CD4-positive, alpha-beta T cell treated with Interleukin-2 at 100 ng/mL for 4 hours (primary cell): ENCODE measurements around the gene XPR1.

Experiments
- DNase-seq: peaks from one replicate; pipeline ENCODE4 v3.0.0-alpha.2; 2020; ENCODE audit warnings: low spot score

XPR1 gene

GRCh38 chr1:180615493-180616290 lies 16.1 kb upstream of the XPR1 start:
- DNase-seq: no peak

DNA sequence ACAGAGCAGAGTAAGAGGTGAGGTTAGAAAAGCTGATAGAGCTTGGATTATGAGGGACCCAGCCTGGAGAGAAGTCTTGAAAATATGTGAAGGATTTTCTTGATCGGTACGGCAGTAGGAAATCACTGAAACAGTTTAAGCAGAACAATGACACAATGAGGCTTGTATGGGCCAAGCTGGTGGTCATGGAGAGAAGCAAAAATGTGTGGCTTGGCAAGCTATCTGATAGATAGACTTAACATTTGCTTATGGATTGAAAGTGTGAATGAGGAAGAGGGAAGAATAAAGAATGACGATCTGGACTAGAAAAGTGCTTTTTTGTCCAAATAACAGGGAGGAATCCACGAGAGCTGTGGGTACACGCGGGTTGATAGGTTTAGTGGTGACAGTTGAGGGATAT lies 15.4 kb upstream of the XPR1 start:
- no peak for DNase-seq

DNA sequence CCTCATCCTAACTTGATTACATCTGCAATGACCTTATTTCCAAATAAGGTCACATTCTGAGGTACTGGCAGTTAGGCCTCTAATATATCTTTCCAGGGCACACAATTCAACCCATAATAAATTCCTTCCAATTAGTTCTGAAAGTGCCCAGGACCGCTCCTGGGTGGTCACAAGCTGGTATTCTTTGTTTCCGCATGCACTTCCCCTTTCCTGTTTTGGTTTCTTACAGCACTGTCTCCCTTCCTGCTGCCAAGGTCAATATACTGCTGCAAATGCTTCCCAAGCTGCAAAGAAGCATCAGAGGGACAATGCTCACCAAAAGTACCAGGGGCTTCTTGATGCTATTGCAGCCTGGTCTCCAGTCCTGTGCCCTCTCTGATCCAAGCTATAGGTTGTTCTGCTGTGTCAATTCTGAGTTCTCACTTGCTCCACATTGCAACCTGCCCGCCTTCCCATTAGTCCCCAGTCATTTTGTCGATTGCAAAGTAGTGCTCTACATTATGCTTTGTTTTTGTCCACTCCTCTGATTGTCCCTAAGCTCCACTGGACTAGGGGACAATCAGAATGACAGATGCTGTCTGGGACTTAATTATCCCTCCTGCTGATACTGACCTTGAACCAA lies 13.9 kb upstream of the XPR1 start:
- no peak for DNase-seq

GRCh38 chr1:180620581-180620980 lies 11.2 kb upstream of the XPR1 start:
- no peak for DNase-seq

GRCh38 chr1:180622658-180623508 lies 8.9 kb upstream of the XPR1 start:
- no peak for DNase-seq

DNA sequence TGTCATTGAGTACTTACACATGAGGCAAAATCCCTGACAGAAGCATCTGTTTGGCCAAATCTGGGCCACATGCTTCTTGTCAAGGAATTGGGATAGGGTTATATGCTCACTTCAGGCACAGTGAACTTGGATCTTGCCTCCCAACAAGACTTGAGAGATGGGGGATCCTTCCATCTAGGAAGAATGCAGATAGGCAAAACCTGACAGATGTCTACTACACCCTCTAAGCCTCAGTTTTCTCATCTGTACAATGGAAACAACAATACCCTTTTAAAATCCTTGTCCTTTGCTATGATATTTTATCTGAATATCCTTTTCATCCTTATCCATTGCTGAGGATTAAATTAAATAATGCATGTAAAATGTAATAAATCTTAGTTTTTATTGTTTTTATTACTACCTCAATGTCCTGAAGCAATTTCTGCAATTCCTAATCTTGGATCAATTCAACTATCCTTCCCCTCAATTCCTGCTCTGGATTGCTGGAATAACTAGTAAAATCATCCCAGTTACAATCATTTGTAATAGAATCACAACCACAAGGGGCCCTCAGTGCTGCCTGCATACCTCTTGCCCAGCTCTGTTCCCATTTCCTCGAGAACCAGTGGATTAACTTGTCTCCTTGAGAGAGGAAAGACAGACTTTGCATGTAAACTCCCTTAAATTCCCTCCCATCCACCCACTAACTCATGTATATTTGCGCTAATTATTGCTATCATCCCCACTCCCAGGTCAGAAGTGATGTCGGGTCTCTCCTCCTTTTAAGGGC lies 8.1 kb upstream of the XPR1 start:
- DNase-seq: no peak

DNA sequence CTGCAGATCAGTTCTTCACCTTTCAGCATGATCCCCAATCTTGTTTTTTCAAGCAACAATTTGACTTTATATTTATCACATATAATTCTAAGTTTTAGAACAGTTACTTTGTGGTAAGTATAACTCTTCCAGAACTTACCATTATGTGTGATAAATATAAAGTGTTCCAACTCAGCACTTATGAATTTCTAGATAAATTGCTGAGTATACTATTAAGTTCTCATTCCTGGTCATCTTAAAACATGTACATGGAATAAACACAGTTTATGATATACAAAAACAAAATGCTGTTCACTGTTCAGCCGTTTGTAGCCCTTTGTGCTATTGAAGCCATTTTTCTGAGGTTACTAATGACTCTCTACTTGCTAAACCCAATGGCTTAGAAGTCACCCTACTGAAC lies 5.1 kb upstream of the XPR1 start:
- DNase-seq: no peak

GRCh38 chr1:180627411-180627810 lies 4.4 kb upstream of the XPR1 start:
- no peak for DNase-seq

DNA sequence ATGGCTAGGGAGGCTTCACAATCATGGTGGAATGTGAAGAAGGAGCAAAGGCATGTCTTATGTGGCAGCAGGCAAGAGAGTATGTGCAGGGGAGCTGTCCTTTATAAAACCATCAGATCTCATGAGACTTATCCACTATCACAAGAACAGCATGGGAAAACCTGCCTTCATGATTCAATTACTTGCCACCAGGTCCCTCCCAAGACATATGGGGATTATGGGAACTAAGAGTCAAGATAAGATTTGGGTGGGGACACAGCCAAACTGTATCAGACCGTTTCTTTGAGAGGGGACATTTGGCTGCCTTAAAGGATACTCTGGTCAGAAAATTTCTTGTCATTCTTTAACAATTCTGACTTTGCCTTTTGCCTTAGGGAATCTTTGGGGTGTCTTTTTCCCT lies 3.2 kb upstream of the XPR1 start:
- DNase-seq: no peak

DNA sequence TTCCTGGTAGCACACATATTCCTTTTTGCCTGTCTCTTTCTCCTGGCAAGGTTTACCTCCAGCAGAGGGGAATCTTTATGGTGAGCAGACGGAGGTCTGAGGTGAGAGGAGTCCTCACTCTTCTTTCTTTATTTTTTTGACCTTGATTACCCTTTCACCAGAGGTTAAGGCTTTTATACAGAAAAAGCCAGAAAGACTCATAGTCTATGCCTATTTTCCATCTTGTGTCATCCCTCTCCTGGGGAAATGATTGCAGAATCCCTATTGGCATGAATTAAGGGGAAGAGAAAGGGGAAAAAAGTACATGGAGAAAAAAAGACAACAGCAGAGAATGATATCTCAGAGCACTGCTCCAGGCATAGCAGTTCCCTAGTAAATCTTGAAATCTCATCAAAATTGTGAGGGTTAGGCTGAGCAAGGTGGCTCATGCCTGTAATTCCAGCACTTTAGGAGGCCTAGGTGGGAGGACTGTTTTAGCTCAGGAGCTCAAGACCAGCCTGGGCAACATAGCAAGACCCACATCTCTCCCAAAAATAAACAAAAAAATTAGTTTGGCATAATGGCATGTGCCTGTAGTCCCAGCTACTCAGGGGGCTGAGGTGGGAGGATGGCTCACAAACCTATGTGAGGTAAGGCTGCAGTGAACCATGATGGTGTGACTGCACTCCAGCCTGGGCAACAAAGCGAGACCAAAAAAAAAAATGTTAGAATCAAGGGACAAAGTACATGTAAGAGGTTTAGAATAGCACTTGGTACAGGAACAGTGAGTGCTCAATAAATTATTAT lies 1.2 kb upstream of the XPR1 start:
- DNase-seq: no peak

- no peak for DNase-seq
These were observed 542 bp upstream of the XPR1 start for GRCh38 chr1:180631194-180631765.

GRCh38 chr1:180632326-180633056 lies 669 bp downstream of the XPR1 start:
- DNase-seq: peak; percentile 46

DNA sequence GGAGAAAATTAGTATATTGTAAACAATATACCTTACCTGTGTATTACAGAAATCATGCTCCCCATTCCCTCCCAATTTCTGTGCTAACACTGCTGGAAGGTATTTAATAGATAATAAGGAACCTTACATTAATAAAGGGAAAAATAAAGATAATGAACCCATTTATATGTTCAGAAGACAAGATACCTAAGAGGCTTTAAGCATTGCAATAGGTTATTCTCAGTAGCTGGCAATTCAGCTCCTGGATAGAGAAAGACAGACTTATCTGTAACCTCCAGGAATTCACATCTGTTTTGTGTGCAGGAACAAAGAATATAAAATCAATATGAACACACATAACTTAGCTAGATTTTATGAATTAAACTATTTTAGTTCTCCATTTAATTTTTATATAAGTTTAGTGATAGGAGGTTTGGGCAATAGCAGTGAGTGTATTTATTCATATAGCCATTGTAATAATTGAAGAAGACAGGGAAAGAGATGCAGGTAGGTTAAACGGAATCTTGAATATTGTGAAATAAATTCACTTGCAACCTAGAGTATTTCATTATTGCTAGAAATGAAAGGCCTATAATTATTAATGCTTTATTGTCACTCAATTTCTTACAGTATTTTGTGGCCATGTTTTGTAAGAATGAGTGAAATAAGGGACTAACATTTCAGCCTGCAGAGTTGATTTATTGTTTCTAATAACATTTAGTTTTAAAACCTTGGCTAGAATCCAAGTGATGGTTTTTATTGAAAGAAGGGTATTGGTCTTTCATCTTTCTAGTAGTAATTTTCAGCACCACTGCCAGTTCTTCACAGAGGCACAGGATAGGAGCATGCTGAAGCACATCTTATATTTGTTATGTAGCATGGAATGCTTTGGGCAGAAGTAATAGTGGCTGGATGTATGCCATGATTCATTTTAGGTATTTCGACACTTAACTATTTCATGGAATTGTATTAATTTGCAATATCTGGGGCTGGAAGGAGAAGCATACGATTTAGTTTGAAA lies 1.5 kb downstream of the XPR1 start:
- no peak for DNase-seq

- DNase-seq: no peak
These were observed 4.3 kb downstream of the XPR1 start for GRCh38 chr1:180636138-180636537.

DNA sequence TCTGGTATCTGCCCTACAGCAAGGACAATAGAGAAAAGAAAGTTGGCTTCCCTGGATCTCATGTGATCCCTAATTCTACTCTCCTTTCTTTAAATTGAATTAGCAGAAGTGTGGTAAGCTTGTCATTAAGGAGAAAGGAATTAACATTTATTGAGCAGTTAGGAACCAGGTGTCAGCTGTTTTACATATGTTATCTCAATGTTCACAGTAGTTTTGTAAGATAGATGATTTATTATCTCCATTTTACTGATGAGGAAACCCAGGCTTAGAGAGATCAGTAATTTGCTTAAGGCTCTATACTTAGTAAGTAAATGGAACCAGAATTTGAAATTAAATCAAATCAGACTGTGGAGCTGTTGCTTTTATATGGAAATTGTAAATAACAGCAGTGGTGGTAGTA lies 8.0 kb downstream of the XPR1 start:
- no peak for DNase-seq

GRCh38 chr1:180640531-180640949 lies 8.7 kb downstream of the XPR1 start:
- no peak for DNase-seq

DNA sequence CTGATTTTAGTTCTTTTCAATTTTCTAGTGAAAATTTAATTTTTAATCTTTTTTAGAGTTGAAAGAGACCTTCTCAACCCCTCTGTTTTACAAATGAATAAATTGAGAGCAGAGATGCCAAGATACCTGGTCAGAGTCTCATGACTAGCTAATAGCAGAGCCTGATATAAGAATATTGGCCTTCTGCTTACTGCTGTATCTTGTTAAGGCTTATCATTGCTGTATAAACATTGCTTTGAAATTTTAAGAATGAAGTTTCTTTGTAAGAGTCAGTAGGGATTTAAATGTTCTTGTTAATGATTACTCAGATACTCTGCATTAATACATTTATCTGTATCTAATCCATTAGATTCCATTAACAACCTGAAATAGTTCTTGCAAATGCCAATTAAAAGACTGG lies 9.8 kb downstream of the XPR1 start:
- no peak for DNase-seq

DNA sequence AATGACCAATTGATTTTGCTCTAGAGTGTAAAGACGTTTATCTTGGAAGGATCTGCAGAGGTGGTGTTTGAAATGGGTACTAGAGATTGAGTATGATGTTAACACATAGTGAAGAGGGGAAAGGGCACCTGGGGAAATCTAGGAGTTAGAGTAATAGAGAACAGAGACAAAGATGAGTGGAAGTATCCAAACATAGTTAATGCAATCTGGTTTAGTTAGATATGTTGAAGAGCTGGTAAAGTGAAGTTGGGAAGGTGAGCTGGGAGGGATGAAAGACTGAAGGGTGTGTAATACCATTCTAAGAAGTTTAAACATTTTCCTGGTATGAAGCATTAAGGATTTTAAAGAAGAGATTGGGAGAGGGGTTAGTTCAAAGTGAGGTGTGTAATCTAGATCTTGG lies 11.0 kb downstream of the XPR1 start:
- DNase-seq: no peak

DNA sequence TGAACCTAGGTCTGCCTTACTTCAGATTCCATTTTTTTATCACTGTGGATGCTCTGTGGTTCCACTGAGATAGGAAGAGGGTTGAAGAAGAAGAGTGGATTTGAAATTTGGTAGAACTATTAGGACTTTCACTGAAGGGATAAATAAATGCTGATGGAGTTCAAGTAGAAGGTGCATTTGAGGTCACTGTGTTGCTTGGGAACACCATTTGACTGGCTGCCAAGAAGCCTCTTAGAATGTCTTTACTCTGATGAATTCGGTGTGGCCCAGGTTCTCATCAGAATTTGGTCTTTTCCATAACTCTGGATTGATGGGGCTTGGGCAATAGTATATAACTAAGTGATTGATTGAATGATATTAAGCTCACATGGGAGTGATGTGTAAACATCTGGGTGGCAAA lies 11.9 kb downstream of the XPR1 start:
- DNase-seq: no peak
